Adrenal gland (tissue), 12 donors: ENCODE measurements around the gene ACSS2. TPM values are rescaled to one million over a fixed set of nuclear protein-coding genes. Genes with fewer than 3 reads are reported as not detected.

Source experiments
- DNase-seq, 7 donors: peaks; one replicate each; pipeline ENCODE4 v3.0.0-alpha.2; 2019 to 2020
- H3K27ac ChIP-seq, 5 donors: fragments of 200-600 bp; sonication (generic) in 4 of 5; 1 replicate in 3 of 5; 2 replicates in 2 of 5; pipeline versions ENCODE4 v1.5.1 to v1.8.0; 2016 to 2020; ENCODE audit warnings: mild to moderate bottlenecking in 1 of 5
- H3K27me3 ChIP-seq: fragments of 200-600 bp; 2 replicates; pipeline ENCODE4 v1.8.0; 2021
- H3K36me3 ChIP-seq, 2 donors: fragments of 200-600 bp; replicated peaks in 1 of 2; 1 replicate in 1 of 2; 2 replicates in 1 of 2; pipeline versions ENCODE4 v1.5.1 to v1.8.0; 2018 to 2022
- H3K4me1 ChIP-seq, 2 donors: fragments of 200-600 bp; replicated peaks in 1 of 2; 1 replicate in 1 of 2; 2 replicates in 1 of 2; pipeline versions ENCODE4 v1.5.1 to v1.8.0; 2018 to 2021
- H3K4me3 ChIP-seq, 4 donors: fragments of 200-600 bp; sonication (generic) in 3 of 4; one replicate each; pipeline ENCODE4 v1.5.1; 2016 to 2018
- H3K9me3 ChIP-seq, 3 donors: fragments of 200-600 bp; sonication (generic) in 1 of 3; replicated peaks in 1 of 3; 1 replicate in 2 of 3; 2 replicates in 1 of 3; pipeline versions ENCODE4 v1.5.1 to v1.8.0; 2016 to 2021
- CTCF ChIP-seq, 6 experiments: fragments of 450-650 bp in 4 of 6; fragments of 200-600 bp in 2 of 6; sonication (generic) in 1 of 6; IDR thresholded peaks; 1 replicate in 5 of 6; 2 replicates in 1 of 6; pipeline versions ENCODE4 v1.5.1 to v1.8.0; 2016 to 2021; ENCODE audit warnings: antibody characterized with exemption in 6 of 6, mild to moderate bottlenecking in 2 of 6, moderate library complexity in 1 of 6
- POLR2A ChIP-seq, 2 donors: fragments of 450-650 bp; IDR thresholded peaks; one replicate each; pipeline ENCODE4 v1.6.1; 2017; ENCODE audit warnings: antibody characterized with exemption in 2 of 2, mild to moderate bottlenecking in 2 of 2, moderate library complexity in 1 of 2
- WGBS, 4 donors: extraction: QIAGEN DNeasy Blood & Tissue Kit in 2 of 4; methylation state at CpG; one replicate each; pipeline versions ENCODE4 v1.1.5 to v1.1.7; 2013 to 2017; 5-methylcytosine and 5-hydroxymethylcytosine counted together
- intact Hi-C, 2 donors: fragments of 100-400 bp; cut with DNase I; formaldehyde crosslinking; loops; one replicate each; pipeline versions ENCODE4 v1.14.1 to v1.15.0; 2022 to 2023
- polyA plus RNA-seq, 3 donors: library from polyadenylated mRNA; stranded (reverse); fragments of 200-250 nt in 2 of 3; fragments of 350-450 nt in 1 of 3; fragmentation: Illumina TruSeq in 1 of 3; extraction: RNeasy Lipid Tissue Mini Kit (QIAGEN cat#74804) in 1 of 3; gene quantifications; one replicate each; pipeline ENCODE4 v1.2.3, GENCODE V29; 2013 to 2014
- total RNA-seq, 9 donors: library from RNA; depleted of rRNA in 4 of 9; stranded (reverse); fragments of >200 nt in 4 of 9; fragments of 120-200 nt in 1 of 9; fragmentation: NEBNext Ultra II Directional in 1 of 9; extraction: Animal tissue kit (Norgen Biotek cat#: 25700) in 1 of 9; gene quantifications; one replicate each; pipeline versions ENCODE4 v1.1.0 to v1.2.4, GENCODE V29; 2013 to 2023
- donor health status: healthy with polysubstance abuse.
- donor health status: Bipolar disorder and iron deficiency.
- donor health status: DM: yes; HTN: yes; CAD: no.
- donor health status: DM: no; HTN: no; CAD: no.
- donor health status: DM: no; HTN: no; CAD: no.
- donor health status: DM: yes; HTN: yes; CAD: no.

The ACSS2 gene
- total and polyA plus RNA-seq, 12 donors, result 81.4 to 386 (median 153) TPM

GRCh38 chr20:34945315-34946077 is 69.1 kb downstream of the ACSS2 start:
- DNase-seq, result no peak
- Histone ChIP-seq H3K27me3 (no peaks in the 10 kb centered on the region), H3K27ac (peak overlapping the region in 1 of 5 donors; percentile 33), H3K9me3 (no peaks in the 10 kb centered on the region), H3K4me3 (no peak overlapping the region), H3K4me1 (peaks cover 0 to 5% of the 10 kb centered on the region in 2 donors), H3K36me3 (peaks cover 0 to 40% of the 10 kb centered on the region in 2 donors)
- WGBS, 4 donors, result 79 to 86% (median 84%) methylated on average over 6 to 7 of the region's 7 CpGs
- intact Hi-C loops, result no loop called here
- TF ChIP-seq POLR2A (IDR thresholded peaks at IDR 0.05), result no peak
- no peak for TF ChIP-seq CTCF (IDR thresholded peaks at IDR 0.05)

GRCh38 chr20:34946661-34947060 is 70.2 kb downstream of the ACSS2 start:
- Histone ChIP-seq H3K4me3 (no peak overlapping the region), H3K4me1 (peaks cover 0 to 5% of the 10 kb centered on the region in 2 donors), H3K36me3 (peaks cover 0 to 40% of the 10 kb centered on the region in 2 donors), H3K9me3 (no peaks in the 10 kb centered on the region), H3K27ac (peak overlapping the region in 2 of 5 donors; percentile 5 to 46), H3K27me3 (no peaks in the 10 kb centered on the region)
- no peak for TF ChIP-seq POLR2A (IDR thresholded peaks at IDR 0.05)
- TF ChIP-seq CTCF (IDR thresholded peaks at IDR 0.05), result no peak
- 53 to 75% (median 64%) methylated on average over 3 of the region's 3 CpGs for WGBS, 4 donors
- intact Hi-C loops, result no loop called here
- no peak for DNase-seq

DNA sequence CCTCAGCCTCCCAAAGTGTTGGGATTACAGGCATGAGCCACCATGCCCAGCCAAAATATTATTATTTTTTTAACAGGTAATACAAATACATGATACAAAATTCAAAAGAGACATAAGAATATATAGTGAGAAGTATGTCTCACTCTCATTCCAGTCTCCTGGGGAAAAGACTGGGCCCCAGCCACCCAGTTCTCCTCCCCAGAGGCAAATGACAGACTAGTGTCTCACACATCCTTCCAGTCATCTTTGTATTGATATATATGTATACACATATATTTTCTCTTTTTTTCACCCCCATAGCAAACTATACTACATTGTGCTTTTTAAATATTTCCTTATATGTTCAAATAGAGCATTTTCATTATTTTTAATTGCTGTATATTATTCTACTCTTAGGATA is 70.9 kb downstream of the ACSS2 start:
- Histone ChIP-seq H3K27ac (peak overlapping the region in 1 of 5 donors; percentile 46), H3K9me3 (no peaks in the 10 kb centered on the region), H3K36me3 (peaks cover 0 to 35% of the 10 kb centered on the region in 2 donors), H3K4me3 (no peak overlapping the region), H3K4me1 (peaks cover 0 to 5% of the 10 kb centered on the region in 2 donors), H3K27me3 (no peaks in the 10 kb centered on the region)
- intact Hi-C loops, result no loop called here
- TF ChIP-seq POLR2A (IDR thresholded peaks at IDR 0.05), result no peak
- TF ChIP-seq CTCF (IDR thresholded peaks at IDR 0.05), result no peak
- no peak for DNase-seq

DNA sequence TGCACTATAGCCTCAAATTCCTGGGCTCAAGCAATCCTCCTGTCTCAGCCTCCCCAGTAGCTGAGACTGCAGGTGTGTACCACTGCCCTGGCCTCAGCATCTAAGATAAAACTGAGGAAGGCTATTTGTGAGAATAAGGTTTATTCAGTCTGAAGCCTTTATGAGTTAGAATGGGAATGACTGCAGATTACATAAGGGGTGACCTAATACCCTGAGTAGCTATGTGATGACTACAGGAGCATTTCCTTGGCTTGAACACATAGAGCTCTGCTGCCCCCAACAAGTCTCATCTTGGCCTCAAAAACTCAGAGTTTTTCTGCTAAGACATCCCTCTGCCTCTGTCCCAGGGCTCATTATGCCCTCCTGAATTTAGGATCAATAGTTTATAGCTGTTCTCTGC is 71.6 kb downstream of the ACSS2 start:
- peaks cover 0 to 5% of the 10 kb centered on the region in 2 donors for H3K4me1 ChIP-seq
- H3K36me3 ChIP-seq, result peaks cover 0 to 28% of the 10 kb centered on the region in 2 donors
- peak overlapping the region in 1 of 5 donors; percentile 47 for H3K27ac ChIP-seq
- TF ChIP-seq CTCF (IDR thresholded peaks at IDR 0.05), result no peak
- H3K9me3 ChIP-seq, result no peaks in the 10 kb centered on the region
- H3K27me3 ChIP-seq, result no peaks in the 10 kb centered on the region
- no peak overlapping the region for H3K4me3 ChIP-seq
- intact Hi-C loops, result no loop called here
- DNase-seq, result no peak
